Gastrocnemius medialis (tissue), 4 donors: ENCODE data around the gene SHC2. TPM values are rescaled to one million over a fixed set of nuclear protein-coding genes. Genes with fewer than 3 reads are reported as not detected.

Source experiments
- ATAC-seq, 2 donors: fragments of 150-250 bp; one replicate each; pipeline ENCODE4 v1.9.1; 2016
- DNase-seq, 2 donors: peaks; one replicate each; pipeline ENCODE4 v3.0.0-alpha.2; 2019
- H3K27ac ChIP-seq, 4 donors: fragments of 200-600 bp; sonication (generic); 1 replicate in 1 of 4; 2 replicates in 3 of 4; pipeline ENCODE4 v1.5.1; 2016 to 2018; ENCODE audit warnings: mild to moderate bottlenecking in 2 of 4, moderate library complexity in 1 of 4
- H3K27me3 ChIP-seq, 3 donors: fragments of 200-600 bp; sonication (generic) in 2 of 3; 1 replicate in 1 of 3; 2 replicates in 2 of 3; pipeline versions ENCODE4 v1.5.1 to v1.6.0; 2016 to 2019; ENCODE audit warnings: mild to moderate bottlenecking in 1 of 3, moderate library complexity in 1 of 3
- H3K36me3 ChIP-seq, 2 donors: fragments of 200-600 bp; sonication (generic) in 1 of 2; one replicate each; pipeline ENCODE4 v1.5.1; 2017 to 2018
- H3K4me1 ChIP-seq, 2 donors: fragments of 200-600 bp; sonication (generic) in 1 of 2; one replicate each; pipeline ENCODE4 v1.5.1; 2016 to 2017; ENCODE audit warnings: mild to moderate bottlenecking in 2 of 2
- H3K4me3 ChIP-seq, 4 donors: fragments of 200-600 bp; sonication (generic) in 3 of 4; 1 replicate in 1 of 4; 2 replicates in 3 of 4; pipeline ENCODE4 v1.5.1; 2016 to 2019; ENCODE audit warnings: mild to moderate bottlenecking in 2 of 4
- H3K9me3 ChIP-seq, 3 donors: fragments of 200-600 bp; sonication (generic) in 2 of 3; 1 replicate in 1 of 3; 2 replicates in 2 of 3; pipeline ENCODE4 v1.5.1; 2016 to 2019
- CTCF ChIP-seq, 5 experiments: fragments of 450-650 bp in 3 of 5; fragments of 200-600 bp in 2 of 5; sonication (generic) in 2 of 5; IDR thresholded peaks in 4 of 5; conservative IDR thresholded peaks in 1 of 5; 1 replicate in 4 of 5; 2 replicates in 1 of 5; pipeline ENCODE4 v1.5.1; 2016 to 2019; ENCODE audit warnings: antibody characterized with exemption in 5 of 5, mild to moderate bottlenecking in 3 of 5, moderate library complexity in 3 of 5
- POLR2A ChIP-seq, 2 donors: fragments of 450-650 bp; IDR thresholded peaks; one replicate each; pipeline ENCODE4 v1.6.1; 2017; ENCODE audit warnings: antibody characterized with exemption in 2 of 2, mild to moderate bottlenecking in 2 of 2, moderate library complexity in 2 of 2
- in situ Hi-C, 4 donors: fragments of 200-750 bp; cut with MboI; loops; one replicate each; pipeline versions ENCODE4 v1.15.0 to v1.8.0; 2017; ENCODE audit warnings: low sequenced_read_pairs in 4 of 4
- intact Hi-C: fragments of 100-400 bp; cut with DNase I; formaldehyde crosslinking; loops from one replicate; pipeline ENCODE4 v1.15.1; 2023; ENCODE audit warnings: low total_unique reads
- total RNA-seq, 4 donors: library from RNA; depleted of rRNA; stranded (reverse); fragments of >200 nt; gene quantifications; one replicate each; pipeline versions ENCODE4 v1.1.0 to v1.2.3, GENCODE V29; 2016

Gene SHC2
- total RNA-seq, 4 donors from 2014 or later: 2.1 to 6.2 (median 4.5) TPM

DNA sequence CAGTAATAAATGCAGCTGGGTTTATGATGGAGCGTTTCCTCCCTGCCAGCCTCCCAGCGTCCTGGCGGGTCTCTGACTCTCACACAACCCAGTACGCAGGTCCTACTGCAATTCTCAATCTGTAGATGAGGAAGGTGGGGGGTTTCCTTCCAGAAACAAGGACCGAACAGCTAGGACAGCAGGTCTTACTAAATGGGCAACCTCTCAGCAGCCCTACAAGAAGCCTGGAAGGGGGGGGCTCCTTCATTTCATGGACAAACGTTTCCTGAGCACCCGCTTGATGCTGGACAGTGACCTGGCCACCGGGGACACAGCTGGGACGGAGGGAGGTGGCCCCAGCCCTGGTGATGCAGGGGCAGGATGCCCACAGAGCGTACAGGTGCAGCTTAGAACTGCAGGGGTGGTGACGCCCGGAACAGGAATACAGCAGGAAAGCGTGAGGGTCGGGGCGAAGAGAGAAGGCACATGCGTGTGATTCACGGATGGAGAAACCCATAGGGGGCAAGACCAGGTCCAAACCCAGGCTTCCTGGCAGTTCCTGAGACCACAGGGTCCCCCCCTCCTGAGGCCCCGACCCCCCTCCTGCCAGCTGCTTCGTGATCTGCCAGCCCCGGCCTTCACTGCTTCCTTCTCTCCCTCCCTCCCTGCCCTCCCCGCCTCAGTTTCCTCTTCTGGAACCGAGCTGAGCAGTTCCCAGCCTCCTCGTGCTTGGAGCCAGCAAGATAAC, 51.2 kb downstream of the SHC2 start:
- TF ChIP-seq CTCF (IDR thresholded peaks at IDR 0.05 in 4 of 5, conservative IDR thresholded peaks at IDR 0.05 in 1 of 5): no peak
- no peak for TF ChIP-seq POLR2A (IDR thresholded peaks at IDR 0.05)
- no peak for DNase-seq
- H3K4me3 ChIP-seq: peak overlapping the region in 3 of 4 donors; percentile 49 to 54 (median 52)
- in situ Hi-C loops: no loop called here
- no peak for ATAC-seq
- peaks cover 5% of the 10 kb centered on the region in 2 donors for H3K4me1 ChIP-seq
- no peaks in the 10 kb centered on the region for H3K36me3 ChIP-seq
- H3K27me3 ChIP-seq: peaks cover 33 to 65% (median 53%) of the 10 kb centered on the region in 3 donors
- intact Hi-C loops: no loop called here
- H3K27ac ChIP-seq: no peak overlapping the region
- H3K9me3 ChIP-seq: no peaks in the 10 kb centered on the region

- no peak for TF ChIP-seq POLR2A (IDR thresholded peaks at IDR 0.05)
- TF ChIP-seq CTCF (IDR thresholded peaks at IDR 0.05 in 4 of 5, conservative IDR thresholded peaks at IDR 0.05 in 1 of 5): no peak
- H3K9me3 ChIP-seq: no peaks in the 10 kb centered on the region
- peaks cover 33 to 62% (median 53%) of the 10 kb centered on the region in 3 donors for H3K27me3 ChIP-seq
- intact Hi-C loops (no loop called here), in situ Hi-C loops (no loop called here)
- ATAC-seq (no peak), DNase-seq (no peak)
- peaks cover 5% of the 10 kb centered on the region in 2 donors for H3K4me1 ChIP-seq
- no peaks in the 10 kb centered on the region for H3K36me3 ChIP-seq
- H3K4me3 ChIP-seq: peak within 1 kb of the TSS; percentile 43 to 54 (median 50)
- no peak within 1 kb of the TSS for H3K27ac ChIP-seq
Measured at GRCh38 chr19:408902-409515, 51.8 kb downstream of the SHC2 start, which contains the start of gene C2CD4C. Gene C2CD4C (minus strand): TSS chr19:409147. CDS start chr19:408361, 786 bp downstream.

DNA sequence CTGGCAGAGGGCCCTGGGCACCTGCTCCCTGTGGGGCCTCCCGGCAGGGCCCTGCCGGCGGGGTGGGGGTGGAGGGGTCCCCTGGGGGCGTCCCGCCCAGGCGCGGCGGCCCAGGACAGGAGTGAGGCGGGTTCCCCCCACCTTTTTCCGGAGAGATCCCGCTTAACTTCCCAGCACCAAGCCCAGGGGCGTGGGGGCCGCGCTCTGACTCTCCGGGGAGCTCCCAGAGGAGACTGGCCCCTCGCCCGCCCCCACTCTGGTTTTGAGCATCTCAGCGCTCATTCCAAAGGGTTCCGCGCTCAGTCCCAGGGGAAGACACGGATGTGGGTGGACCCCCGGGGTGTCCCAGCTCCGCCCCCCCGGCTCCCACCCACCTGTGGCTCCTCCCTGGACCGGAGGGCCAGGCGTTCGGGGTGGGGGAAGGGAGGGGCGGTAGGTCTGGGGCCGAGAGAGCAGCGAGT, 52.4 kb downstream of the SHC2 start:
- peaks cover 5% of the 10 kb centered on the region in 2 donors for H3K4me1 ChIP-seq
- peak overlapping the region; percentile 43 to 54 (median 50) for H3K4me3 ChIP-seq
- no peak for TF ChIP-seq POLR2A (IDR thresholded peaks at IDR 0.05)
- no peak for TF ChIP-seq CTCF (IDR thresholded peaks at IDR 0.05 in 4 of 5, conservative IDR thresholded peaks at IDR 0.05 in 1 of 5)
- H3K27me3 ChIP-seq: peaks cover 35 to 62% (median 55%) of the 10 kb centered on the region in 3 donors
- in situ Hi-C loops: no loop called here
- H3K36me3 ChIP-seq: no peaks in the 10 kb centered on the region
- DNase-seq: no peak
- no peak for ATAC-seq
- intact Hi-C loops: no loop called here
- H3K9me3 ChIP-seq: no peaks in the 10 kb centered on the region
- no peak overlapping the region for H3K27ac ChIP-seq

DNA sequence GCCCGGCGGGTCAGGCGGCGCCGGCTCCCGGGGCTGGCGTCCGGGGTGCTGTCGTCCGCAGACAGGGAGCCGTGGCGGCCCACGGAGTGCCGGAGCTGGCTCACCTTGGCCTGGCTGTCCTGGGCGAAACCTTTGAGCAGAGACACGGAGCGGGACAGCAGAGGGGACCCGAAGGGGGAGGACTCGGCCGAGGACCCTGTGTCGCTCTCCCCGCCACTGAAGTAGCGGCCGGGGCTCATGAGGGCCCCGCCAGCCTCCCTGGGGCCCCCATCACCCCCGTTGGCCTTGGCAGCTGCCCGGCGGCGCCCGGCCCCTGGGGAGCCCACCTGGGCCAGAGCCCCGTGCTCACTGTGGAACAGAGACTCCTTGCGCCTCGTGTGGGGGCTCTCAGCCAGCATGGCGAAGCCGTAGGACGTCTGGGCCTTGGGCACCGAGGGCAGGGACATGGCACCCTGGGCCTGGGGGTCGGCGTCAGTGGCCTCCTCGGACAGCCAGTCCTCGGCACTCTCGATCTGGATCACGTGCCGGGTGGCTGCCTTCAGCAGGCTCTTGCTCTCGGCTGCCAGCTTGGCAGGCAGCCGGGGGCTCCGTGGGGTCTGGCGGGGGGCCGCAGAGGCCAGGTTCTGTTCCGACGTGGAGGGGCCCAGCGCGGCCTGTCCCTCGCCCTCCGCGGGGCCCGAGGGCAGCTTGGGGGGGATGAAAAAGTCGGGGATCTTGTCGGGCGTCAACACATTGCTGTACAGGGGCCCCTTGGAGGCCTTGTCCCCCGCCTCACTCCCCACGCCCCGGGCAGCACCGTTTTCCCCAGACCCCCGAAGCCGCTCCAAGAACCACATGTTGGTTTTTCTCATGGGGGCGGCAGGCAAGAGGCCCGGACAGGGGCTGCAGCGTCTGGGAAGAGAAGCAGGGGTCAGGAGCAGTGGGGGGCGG, 53.1 kb downstream of the SHC2 start:
- H3K4me3 ChIP-seq: peak overlapping the region in 3 of 4 donors; percentile 49 to 54 (median 52)
- H3K27me3 ChIP-seq: peaks cover 40 to 69% (median 57%) of the 10 kb centered on the region in 3 donors
- intact Hi-C loops: no loop called here
- no peak for ATAC-seq
- H3K27ac ChIP-seq: no peak overlapping the region
- no peak for TF ChIP-seq CTCF (IDR thresholded peaks at IDR 0.05 in 4 of 5, conservative IDR thresholded peaks at IDR 0.05 in 1 of 5)
- TF ChIP-seq POLR2A (IDR thresholded peaks at IDR 0.05): no peak
- H3K36me3 ChIP-seq: no peaks in the 10 kb centered on the region
- no peaks in the 10 kb centered on the region for H3K9me3 ChIP-seq
- DNase-seq: no peak
- in situ Hi-C loops: no loop called here
- H3K4me1 ChIP-seq: peaks cover 5% of the 10 kb centered on the region in 2 donors
